ENCODE measurements around the gene SDHAF1. TPM values are rescaled to one million over a fixed set of nuclear protein-coding genes. Genes with fewer than 3 reads are reported as not detected.

The SDHAF1 gene
- total RNA-seq, 1 donor from 2014 or later = 4.6 TPM

- Histone ChIP-seq H3F3A (ENCODE audit: low read depth) (peaks cover 5% of the 10 kb centered on the region), H3K79me2 (ENCODE audit: low read depth) (no peaks in the 10 kb centered on the region), H4K20me1 (ENCODE audit: low read depth) (peaks cover 10% of the 10 kb centered on the region), H3K4me3 (no peak overlapping the region), H3K4me2 (no peak overlapping the region), H3K9ac (no peak overlapping the region), H3K9me3 (ENCODE audit: low read depth) (no peaks in the 10 kb centered on the region), H2AFZ (replicated peaks) (no peak overlapping the region), H3K36me3 (no peaks in the 10 kb centered on the region), H3K4me1 (no peaks in the 10 kb centered on the region), H3K27me3 (peaks cover 67% of the 10 kb centered on the region), H3K27ac (no peak overlapping the region)
- peak overlapping the region; percentile 18 for H3K4me3 Mint-ChIP-seq
- no peaks in the 10 kb centered on the region for H3K36me3 Mint-ChIP-seq
- peak; percentile 91 for DNase-seq (ENCODE audit: low spot score)
- H3K9me3 Mint-ChIP-seq = peaks cover 4% of the 10 kb centered on the region
- TF ChIP-seq EZH2phosphoT487 (IDR thresholded peaks at IDR 0.05) (no peak), EZH2 (IDR thresholded peaks at IDR 0.05) (peak; percentile 25), CTCF (IDR thresholded peaks at IDR 0.05) (no peak)
- H3K27ac Mint-ChIP-seq = no peak overlapping the region
- H3K4me1 Mint-ChIP-seq = no peaks in the 10 kb centered on the region
- H3K27me3 Mint-ChIP-seq (ENCODE audit: insufficient read depth, low read depth) = peaks cover 25% of the 10 kb centered on the region
Observed at GRCh38 chr19:35963514-35963913, 31.5 kb upstream of the SDHAF1 start.

GRCh38 chr19:35966771-35967170, 28.2 kb upstream of the SDHAF1 start:
- no peak overlapping the region for H3K27ac ChIP-seq
- H4K20me1 ChIP-seq (ENCODE audit: low read depth) = peaks cover 7% of the 10 kb centered on the region
- Mint-ChIP-seq H3K27ac (no peak overlapping the region), H3K4me1 (no peaks in the 10 kb centered on the region), H3K4me3 (no peak overlapping the region), H3K36me3 (no peaks in the 10 kb centered on the region), H3K9me3 (no peaks in the 10 kb centered on the region), H3K27me3 (ENCODE audit: insufficient read depth, low read depth) (peaks cover 16% of the 10 kb centered on the region)
- H3K4me3 ChIP-seq = no peak overlapping the region
- H3K4me1 ChIP-seq = no peaks in the 10 kb centered on the region
- no peak overlapping the region for H2AFZ ChIP-seq (replicated peaks)
- no peaks in the 10 kb centered on the region for H3K9me3 ChIP-seq (ENCODE audit: low read depth)
- DNase-seq (ENCODE audit: low spot score) = no peak
- no peaks in the 10 kb centered on the region for H3K79me2 ChIP-seq (ENCODE audit: low read depth)
- peaks cover 5% of the 10 kb centered on the region for H3F3A ChIP-seq (ENCODE audit: low read depth)
- H3K4me2 ChIP-seq = no peak overlapping the region
- no peaks in the 10 kb centered on the region for H3K36me3 ChIP-seq
- TF ChIP-seq EZH2phosphoT487 (IDR thresholded peaks at IDR 0.05) (no peak), EZH2 (IDR thresholded peaks at IDR 0.05) (no peak), CTCF (IDR thresholded peaks at IDR 0.05) (no peak)
- peaks cover 34% of the 10 kb centered on the region for H3K27me3 ChIP-seq
- H3K9ac ChIP-seq = no peak overlapping the region

- no peaks in the 10 kb centered on the region for H3K9me3 ChIP-seq (ENCODE audit: low read depth)
- TF ChIP-seq CTCF (IDR thresholded peaks at IDR 0.05) (no peak), EZH2phosphoT487 (IDR thresholded peaks at IDR 0.05) (no peak), EZH2 (IDR thresholded peaks at IDR 0.05) (no peak)
- no peak overlapping the region for H3K4me3 ChIP-seq
- Mint-ChIP-seq H3K27me3 (ENCODE audit: insufficient read depth, low read depth) (peaks cover 15% of the 10 kb centered on the region), H3K9me3 (no peaks in the 10 kb centered on the region), H3K27ac (no peak overlapping the region), H3K4me1 (no peaks in the 10 kb centered on the region), H3K36me3 (no peaks in the 10 kb centered on the region), H3K4me3 (no peak overlapping the region)
- no peak overlapping the region for H2AFZ ChIP-seq (replicated peaks)
- peaks cover 5% of the 10 kb centered on the region for H3K27me3 ChIP-seq
- H3K79me2 ChIP-seq (ENCODE audit: low read depth) = no peaks in the 10 kb centered on the region
- no peak overlapping the region for H3K9ac ChIP-seq
- H3K4me2 ChIP-seq = no peak overlapping the region
- H3K27ac ChIP-seq = no peak overlapping the region
- no peaks in the 10 kb centered on the region for H3F3A ChIP-seq (ENCODE audit: low read depth)
- H3K4me1 ChIP-seq = no peaks in the 10 kb centered on the region
- H3K36me3 ChIP-seq = no peaks in the 10 kb centered on the region
- peaks cover 9% of the 10 kb centered on the region for H4K20me1 ChIP-seq (ENCODE audit: low read depth)
- no peak for DNase-seq (ENCODE audit: low spot score)
Observed at GRCh38 chr19:35973487-35973886, 21.5 kb upstream of the SDHAF1 start.

All from neural progenitor cell (in vitro differentiated cells).